Measurements from ENCODE around the gene PIEZO2. TPM values are rescaled to one million over a fixed set of nuclear protein-coding genes. Genes with fewer than 3 reads are reported as not detected.

Gene PIEZO2
- total RNA-seq, 3 donors from 2014 or later = 1.9 to 26.2 (median 11.4) TPM

DNA sequence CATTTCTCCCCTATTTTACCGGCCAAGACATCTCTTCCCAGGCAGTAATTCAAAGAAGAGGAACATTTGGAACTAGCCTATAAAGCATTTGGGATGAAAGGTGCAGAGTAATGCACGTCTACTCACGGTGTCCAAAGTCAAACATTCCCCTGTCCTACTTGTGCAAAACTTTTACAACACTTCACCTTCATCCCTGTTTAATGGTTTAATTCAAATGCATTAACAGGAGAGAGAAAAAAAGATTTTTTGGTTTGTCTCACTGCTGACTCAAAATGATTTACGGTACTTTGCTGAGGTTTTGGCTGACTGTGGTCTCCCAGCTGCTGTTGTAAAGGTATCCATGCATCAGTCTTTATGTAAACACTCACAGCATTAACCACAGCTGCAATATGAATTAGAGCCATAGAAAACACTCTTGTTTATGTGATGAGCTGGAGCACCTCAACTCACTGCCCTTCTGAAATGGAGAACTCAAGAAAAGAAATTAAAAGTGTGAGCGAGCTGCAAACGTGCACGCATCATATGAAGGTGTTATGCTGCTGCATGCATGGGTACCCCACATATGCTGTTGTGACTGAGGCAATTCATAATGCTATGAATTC lies 220.5 kb downstream of the PIEZO2 start:
- no peaks in the 10 kb centered on the region for H3K36me3 ChIP-seq
- H3K9me3 ChIP-seq = no peaks in the 10 kb centered on the region
- no peak overlapping the region for H3K27ac ChIP-seq
- no peaks in the 10 kb centered on the region for H3K4me1 ChIP-seq
- H3K4me3 ChIP-seq = no peak overlapping the region
- H3K27me3 ChIP-seq = no peaks in the 10 kb centered on the region
- no peak for TF ChIP-seq POLR2AphosphoS5 (IDR thresholded peaks at IDR 0.05)
- TF ChIP-seq, protein P1, sequence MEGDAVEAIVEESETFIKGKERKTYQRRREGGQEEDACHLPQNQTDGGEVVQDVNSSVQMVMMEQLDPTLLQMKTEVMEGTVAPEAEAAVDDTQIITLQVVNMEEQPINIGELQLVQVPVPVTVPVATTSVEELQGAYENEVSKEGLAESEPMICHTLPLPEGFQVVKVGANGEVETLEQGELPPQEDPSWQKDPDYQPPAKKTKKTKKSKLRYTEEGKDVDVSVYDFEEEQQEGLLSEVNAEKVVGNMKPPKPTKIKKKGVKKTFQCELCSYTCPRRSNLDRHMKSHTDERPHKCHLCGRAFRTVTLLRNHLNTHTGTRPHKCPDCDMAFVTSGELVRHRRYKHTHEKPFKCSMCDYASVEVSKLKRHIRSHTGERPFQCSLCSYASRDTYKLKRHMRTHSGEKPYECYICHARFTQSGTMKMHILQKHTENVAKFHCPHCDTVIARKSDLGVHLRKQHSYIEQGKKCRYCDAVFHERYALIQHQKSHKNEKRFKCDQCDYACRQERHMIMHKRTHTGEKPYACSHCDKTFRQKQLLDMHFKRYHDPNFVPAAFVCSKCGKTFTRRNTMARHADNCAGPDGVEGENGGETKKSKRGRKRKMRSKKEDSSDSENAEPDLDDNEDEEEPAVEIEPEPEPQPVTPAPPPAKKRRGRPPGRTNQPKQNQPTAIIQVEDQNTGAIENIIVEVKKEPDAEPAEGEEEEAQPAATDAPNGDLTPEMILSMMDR (IDR thresholded peaks at IDR 0.05) = no peak
- no peak for TF ChIP-seq POLR2A (IDR thresholded peaks at IDR 0.05)
- intact Hi-C loops (cut with DNase I; ENCODE audit: low total_unique reads) = no loop called here
- no peak for DNase-seq (ENCODE audit: low spot score in 2 of 2)

DNA sequence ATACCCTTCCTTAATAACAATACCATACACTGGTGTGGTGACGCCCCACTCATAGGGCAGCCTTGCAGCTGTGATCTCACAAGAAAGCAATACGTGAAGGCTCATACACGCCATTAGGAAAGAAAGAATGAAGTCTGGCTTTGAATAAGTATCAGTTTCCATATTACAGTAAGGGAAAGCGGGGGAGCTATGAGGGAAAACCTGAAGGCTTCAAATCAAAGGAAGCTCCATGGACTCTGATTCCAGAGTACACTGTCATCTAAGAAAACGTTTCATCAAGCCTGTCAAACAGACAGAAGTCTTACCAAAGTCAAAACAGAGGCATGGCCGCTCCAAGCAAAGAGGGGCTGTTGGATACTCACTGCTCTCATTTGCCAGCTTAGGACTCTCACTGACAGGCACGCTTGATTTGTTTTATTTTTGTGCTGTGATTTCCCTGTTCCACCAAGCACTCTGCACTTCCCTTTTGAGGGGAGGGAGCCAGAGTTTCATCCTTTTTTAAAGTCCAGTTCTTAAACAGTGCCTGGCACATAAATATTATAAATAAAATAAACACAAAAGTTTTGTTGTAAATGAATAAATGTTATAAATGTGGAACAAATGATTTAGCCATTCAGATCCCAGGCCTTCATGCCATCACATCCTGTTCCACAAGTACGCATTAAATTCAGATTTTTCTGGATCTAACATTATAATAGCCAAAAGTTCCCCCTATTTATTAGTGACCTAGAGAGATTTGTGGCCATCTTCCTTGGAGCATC lies 221.2 kb downstream of the PIEZO2 start:
- H3K4me1 ChIP-seq = no peaks in the 10 kb centered on the region
- no peak overlapping the region for H3K4me3 ChIP-seq
- no peak for DNase-seq (ENCODE audit: low spot score in 2 of 2)
- no peaks in the 10 kb centered on the region for H3K9me3 ChIP-seq
- H3K36me3 ChIP-seq = no peaks in the 10 kb centered on the region
- no peak overlapping the region for H3K27ac ChIP-seq
- intact Hi-C loops (cut with DNase I; ENCODE audit: low total_unique reads) = no loop called here
- TF ChIP-seq POLR2AphosphoS5 (IDR thresholded peaks at IDR 0.05) = no peak
- no peak for TF ChIP-seq POLR2A (IDR thresholded peaks at IDR 0.05)
- TF ChIP-seq, protein P1 (IDR thresholded peaks at IDR 0.05) = no peak
- H3K27me3 ChIP-seq = no peaks in the 10 kb centered on the region

DNA sequence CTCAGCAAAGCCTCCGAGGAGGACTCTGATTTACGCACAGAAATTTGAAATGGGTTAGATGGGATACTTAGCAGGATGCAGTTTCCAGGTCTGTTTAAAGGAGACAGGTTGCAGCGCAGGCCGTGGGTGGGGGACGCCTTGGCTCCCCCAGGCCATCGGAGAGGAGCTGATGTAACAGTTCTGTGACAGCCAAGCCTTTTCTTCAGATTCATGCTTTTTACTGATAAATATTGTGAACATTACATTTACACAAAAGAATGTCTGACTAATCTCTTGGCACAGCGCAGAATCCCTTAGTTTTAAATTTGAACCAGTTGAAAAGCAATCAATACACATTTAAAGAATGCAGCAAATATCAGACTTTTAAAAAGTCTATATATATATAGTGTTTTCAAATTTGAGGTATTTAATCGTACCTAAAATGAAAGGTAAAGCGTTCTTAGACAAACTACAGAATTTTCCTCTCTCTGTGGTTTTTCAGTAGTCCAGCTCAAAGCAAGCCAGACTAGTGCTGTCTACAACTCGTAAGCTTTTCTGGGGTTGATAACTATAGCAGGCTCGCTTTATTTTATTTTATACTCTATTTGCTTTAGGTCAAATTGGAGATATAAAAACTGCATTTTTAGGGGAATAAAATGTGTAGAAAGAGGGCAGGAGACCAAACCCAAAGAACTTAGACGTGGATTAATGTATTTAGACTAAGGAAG lies 221.9 kb downstream of the PIEZO2 start:
- H3K36me3 ChIP-seq = no peaks in the 10 kb centered on the region
- DNase-seq (ENCODE audit: low spot score in 2 of 2) = no peak
- H3K9me3 ChIP-seq = no peaks in the 10 kb centered on the region
- TF ChIP-seq POLR2A (IDR thresholded peaks at IDR 0.05) = no peak
- TF ChIP-seq, protein P1 (IDR thresholded peaks at IDR 0.05) = no peak
- TF ChIP-seq POLR2AphosphoS5 (IDR thresholded peaks at IDR 0.05) = no peak
- intact Hi-C loops (cut with DNase I; ENCODE audit: low total_unique reads) = no loop called here
- H3K4me1 ChIP-seq = no peaks in the 10 kb centered on the region
- H3K4me3 ChIP-seq = peak overlapping the region in 2 of 3 donors; percentile 1 to 31
- H3K27ac ChIP-seq = peak overlapping the region in 1 of 2 donors; percentile 46
- no peaks in the 10 kb centered on the region for H3K27me3 ChIP-seq

DNA sequence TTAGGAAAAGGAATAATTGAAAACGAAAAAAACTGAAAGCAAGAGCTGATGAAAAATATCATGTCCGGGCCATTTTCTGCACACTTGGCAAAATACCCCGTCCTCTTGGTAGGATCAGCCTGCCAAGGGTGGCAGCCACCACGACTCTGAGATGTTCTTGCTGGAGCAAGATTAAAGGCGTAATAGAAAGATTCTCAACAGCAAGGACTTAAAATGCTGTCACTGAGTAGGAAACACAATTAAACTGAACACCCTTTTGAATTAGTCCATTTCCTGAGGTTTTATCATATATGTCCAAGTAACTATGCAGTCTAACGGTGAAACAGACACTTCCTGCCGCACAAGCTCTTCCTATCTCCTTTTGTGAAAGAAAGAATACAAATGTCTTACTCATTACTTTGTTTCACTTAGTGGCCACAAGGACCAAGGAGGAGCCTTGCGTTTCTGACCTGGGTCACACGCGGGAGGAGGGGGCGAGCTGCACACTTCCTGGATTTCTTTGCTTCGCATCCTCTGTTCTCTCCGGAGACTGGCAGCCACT lies 222.7 kb downstream of the PIEZO2 start:
- H3K4me1 ChIP-seq = no peaks in the 10 kb centered on the region
- H3K36me3 ChIP-seq = no peaks in the 10 kb centered on the region
- no peaks in the 10 kb centered on the region for H3K9me3 ChIP-seq
- intact Hi-C loops (cut with DNase I; ENCODE audit: low total_unique reads) = no loop called here
- peak overlapping the region; percentile 46 to 64 for H3K27ac ChIP-seq
- no peaks in the 10 kb centered on the region for H3K27me3 ChIP-seq
- peak overlapping the region; percentile 1 to 44 (median 31) for H3K4me3 ChIP-seq
- TF ChIP-seq, protein P1 (IDR thresholded peaks at IDR 0.05) = no peak
- TF ChIP-seq POLR2A (IDR thresholded peaks at IDR 0.05) (no peak), POLR2AphosphoS5 (IDR thresholded peaks at IDR 0.05) (no peak)
- no peak for DNase-seq (ENCODE audit: low spot score in 2 of 2)

All from breast epithelium (tissue), 4 donors.